ENCODE data around the gene HAUS7. TPM values are rescaled to one million over a fixed set of nuclear protein-coding genes. Genes with fewer than 3 reads are reported as not detected.

Gene HAUS7
- total RNA-seq, 4 donors from 2014 or later: 7.0 to 34.8 (median 12.4) TPM

DNA sequence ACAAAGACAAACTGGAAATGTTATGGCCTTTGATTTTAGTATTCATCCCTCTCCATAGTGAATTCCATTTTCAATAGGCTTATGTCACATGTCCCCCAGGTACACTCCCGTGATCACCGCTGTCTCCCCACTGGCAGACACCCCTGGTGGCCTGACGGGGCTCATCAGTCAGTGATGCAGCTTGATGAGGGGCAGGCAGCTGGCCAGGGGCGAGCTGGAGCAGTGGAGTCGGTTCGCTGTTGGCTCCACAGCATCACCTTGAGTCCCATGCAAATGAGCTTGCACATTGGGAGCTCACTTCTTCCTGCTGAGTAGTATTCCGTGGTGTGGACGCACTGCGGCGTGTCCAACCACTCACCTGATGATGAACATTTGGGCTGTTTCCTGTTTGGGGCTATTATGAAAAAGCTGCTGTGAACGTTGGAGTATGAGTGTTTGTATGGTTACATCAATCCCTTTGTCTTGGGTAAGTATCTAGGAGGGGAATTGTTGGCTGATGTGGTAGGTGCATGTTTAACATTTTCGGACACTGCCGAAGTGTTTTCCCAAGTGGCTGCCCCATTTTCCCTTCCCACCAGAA lies 29.7 kb downstream of the HAUS7 start:
- WGBS, 2 donors (ENCODE audit: low coverage in 1 of 2): 71 to 76% methylated on average over 6 to 13 of the region's 13 CpGs
- Histone ChIP-seq H3K4me1 (no peaks in the 10 kb centered on the region), H3K4me3 (no peak overlapping the region), H3K36me3 (no peaks in the 10 kb centered on the region), H3K9me3 (no peaks in the 10 kb centered on the region), H3K27ac (no peak overlapping the region), H3K27me3 (no peaks in the 10 kb centered on the region)
- intact Hi-C loops (cut with DNase I; ENCODE audit: low total_unique reads) (no loop called here), in situ Hi-C loops (cut with MboI; ENCODE audit: low pct_ligation_motif_present in 1 of 4, low pct_unique_long_range_greater_than_20kb in 1 of 4, low sequenced_read_pairs in 3 of 4) (no loop called here)
- no peak for DNase-seq
- TF ChIP-seq POLR2AphosphoS5 (IDR thresholded peaks at IDR 0.05) (no peak), EP300 (IDR thresholded peaks at IDR 0.05; ENCODE audit: low read depth) (no peak)

DNA sequence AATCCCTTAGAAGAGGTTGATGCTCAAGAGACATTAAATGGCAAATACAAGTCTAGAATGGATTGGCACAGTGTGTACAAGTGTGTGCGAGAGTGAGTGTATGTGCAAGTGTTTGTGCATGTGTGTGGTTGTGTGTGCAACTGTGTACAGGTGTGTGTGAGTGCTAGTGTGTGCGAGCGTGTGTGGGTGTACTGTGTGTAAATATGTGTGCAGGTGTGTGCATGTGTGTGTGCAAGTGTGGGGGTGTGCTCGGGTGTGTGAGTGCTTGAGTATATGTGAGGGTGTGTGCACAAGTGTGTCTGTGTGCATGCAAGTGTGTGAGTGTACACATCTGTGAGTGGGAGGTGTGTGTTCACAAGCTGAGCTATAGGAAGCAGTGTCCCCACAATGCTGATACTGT lies 30.4 kb downstream of the HAUS7 start:
- WGBS, 2 donors (ENCODE audit: low coverage in 1 of 2): 91% methylated on average over 4 of the region's 4 CpGs; no CpG with 5 or more reads in 1 of the 2 donors
- Histone ChIP-seq H3K9me3 (no peaks in the 10 kb centered on the region), H3K4me3 (no peak overlapping the region), H3K27ac (no peak overlapping the region), H3K36me3 (no peaks in the 10 kb centered on the region), H3K4me1 (no peaks in the 10 kb centered on the region), H3K27me3 (no peaks in the 10 kb centered on the region)
- no peak for DNase-seq
- TF ChIP-seq EP300 (IDR thresholded peaks at IDR 0.05; ENCODE audit: low read depth) (no peak), POLR2A (IDR thresholded peaks at IDR 0.05) (no peak), POLR2AphosphoS5 (IDR thresholded peaks at IDR 0.05) (no peak)
- TF ChIP-seq, protein P1, sequence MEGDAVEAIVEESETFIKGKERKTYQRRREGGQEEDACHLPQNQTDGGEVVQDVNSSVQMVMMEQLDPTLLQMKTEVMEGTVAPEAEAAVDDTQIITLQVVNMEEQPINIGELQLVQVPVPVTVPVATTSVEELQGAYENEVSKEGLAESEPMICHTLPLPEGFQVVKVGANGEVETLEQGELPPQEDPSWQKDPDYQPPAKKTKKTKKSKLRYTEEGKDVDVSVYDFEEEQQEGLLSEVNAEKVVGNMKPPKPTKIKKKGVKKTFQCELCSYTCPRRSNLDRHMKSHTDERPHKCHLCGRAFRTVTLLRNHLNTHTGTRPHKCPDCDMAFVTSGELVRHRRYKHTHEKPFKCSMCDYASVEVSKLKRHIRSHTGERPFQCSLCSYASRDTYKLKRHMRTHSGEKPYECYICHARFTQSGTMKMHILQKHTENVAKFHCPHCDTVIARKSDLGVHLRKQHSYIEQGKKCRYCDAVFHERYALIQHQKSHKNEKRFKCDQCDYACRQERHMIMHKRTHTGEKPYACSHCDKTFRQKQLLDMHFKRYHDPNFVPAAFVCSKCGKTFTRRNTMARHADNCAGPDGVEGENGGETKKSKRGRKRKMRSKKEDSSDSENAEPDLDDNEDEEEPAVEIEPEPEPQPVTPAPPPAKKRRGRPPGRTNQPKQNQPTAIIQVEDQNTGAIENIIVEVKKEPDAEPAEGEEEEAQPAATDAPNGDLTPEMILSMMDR (IDR thresholded peaks at IDR 0.05): no peak
- intact Hi-C loops (cut with DNase I; ENCODE audit: low total_unique reads): no loop called here
- in situ Hi-C loops (cut with MboI; ENCODE audit: low pct_ligation_motif_present in 1 of 4, low pct_unique_long_range_greater_than_20kb in 1 of 4, low sequenced_read_pairs in 3 of 4): no loop called here

DNA sequence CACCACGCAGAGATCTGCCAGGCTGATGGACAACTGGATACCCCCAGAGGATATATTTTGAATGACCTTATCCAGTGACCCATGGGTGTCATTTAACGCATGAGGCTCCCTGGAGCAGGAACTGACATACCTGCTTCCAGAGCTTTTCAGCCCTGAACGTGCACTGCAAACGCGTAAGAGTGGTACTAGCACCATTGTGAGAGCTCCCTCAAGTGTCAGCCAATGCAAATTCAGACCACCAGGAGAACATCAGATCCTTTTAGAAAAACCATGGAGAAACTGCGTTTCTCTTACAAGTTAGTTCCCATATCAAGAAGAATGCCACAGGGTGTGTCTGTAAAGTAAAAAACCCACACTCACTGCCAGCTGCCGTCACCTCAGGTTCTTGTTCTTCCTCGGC lies 31.8 kb downstream of the HAUS7 start:
- in situ Hi-C loops (cut with MboI; ENCODE audit: low pct_ligation_motif_present in 1 of 4, low pct_unique_long_range_greater_than_20kb in 1 of 4, low sequenced_read_pairs in 3 of 4) (no loop called here), intact Hi-C loops (cut with DNase I; ENCODE audit: low total_unique reads) (no loop called here)
- Histone ChIP-seq H3K4me3 (no peak overlapping the region), H3K36me3 (no peaks in the 10 kb centered on the region), H3K4me1 (no peaks in the 10 kb centered on the region), H3K27ac (no peak overlapping the region), H3K9me3 (no peaks in the 10 kb centered on the region), H3K27me3 (no peaks in the 10 kb centered on the region)
- WGBS, 2 donors (ENCODE audit: low coverage in 1 of 2): 58% methylated on average over 8 of the region's 8 CpGs; no CpG with 5 or more reads in 1 of the 2 donors
- TF ChIP-seq, protein P1 (IDR thresholded peaks at IDR 0.05): no peak
- no peak for DNase-seq

DNA sequence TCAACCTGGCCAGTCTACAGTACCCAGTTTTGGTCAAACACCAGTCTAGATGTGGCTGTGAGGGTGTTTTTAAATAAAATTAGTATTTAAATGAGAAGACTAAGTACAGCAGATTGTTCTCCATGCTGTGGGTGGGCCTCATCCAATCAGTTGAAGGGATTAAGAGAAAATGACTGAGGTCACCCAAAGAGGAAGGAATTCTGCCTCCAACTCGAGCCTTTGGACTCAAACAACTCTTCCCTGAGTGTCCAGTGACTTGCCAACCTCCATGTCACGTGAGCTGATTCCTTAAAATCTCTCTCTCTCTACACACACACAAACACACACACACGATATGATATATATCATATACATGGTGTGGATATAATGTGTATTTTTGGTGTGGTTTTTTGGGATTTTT lies 34.5 kb downstream of the HAUS7 start:
- no peaks in the 10 kb centered on the region for H3K36me3 ChIP-seq
- no peaks in the 10 kb centered on the region for H3K4me1 ChIP-seq
- no peak overlapping the region for H3K4me3 ChIP-seq
- intact Hi-C loops (cut with DNase I; ENCODE audit: low total_unique reads) (no loop called here), in situ Hi-C loops (cut with MboI; ENCODE audit: low pct_ligation_motif_present in 1 of 4, low pct_unique_long_range_greater_than_20kb in 1 of 4, low sequenced_read_pairs in 3 of 4) (no loop called here)
- WGBS, 2 donors (ENCODE audit: low coverage in 1 of 2): 39% methylated on average over 3 of the region's 3 CpGs; no CpG with 5 or more reads in 1 of the 2 donors
- no peak overlapping the region for H3K27ac ChIP-seq
- H3K27me3 ChIP-seq: no peaks in the 10 kb centered on the region
- no peaks in the 10 kb centered on the region for H3K9me3 ChIP-seq
- no peak for DNase-seq
- TF ChIP-seq POLR2AphosphoS5 (IDR thresholded peaks at IDR 0.05) (no peak), EP300 (IDR thresholded peaks at IDR 0.05; ENCODE audit: low read depth) (no peak)
- TF ChIP-seq, protein P1 (IDR thresholded peaks at IDR 0.05): no peak

DNA sequence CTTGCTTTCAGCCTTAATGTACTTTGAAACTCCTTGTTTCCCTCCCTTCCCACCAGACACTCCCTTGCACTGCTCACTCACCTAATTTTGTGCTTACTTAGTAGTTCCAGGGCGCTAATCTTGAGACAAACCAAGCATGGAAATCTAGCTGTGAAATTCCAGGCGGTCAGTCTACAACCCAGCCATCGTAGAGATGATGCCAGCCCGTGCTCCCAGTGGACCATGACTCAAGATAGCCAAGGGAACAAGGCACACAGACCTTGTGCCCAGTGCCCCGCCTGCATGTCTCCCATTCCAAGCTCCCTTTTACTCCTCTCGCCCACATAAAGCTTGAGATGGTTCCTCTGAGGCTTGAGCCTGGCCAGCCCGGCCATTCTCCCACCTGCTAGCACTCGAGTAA lies 35.6 kb downstream of the HAUS7 start:
- H3K4me1 ChIP-seq: no peaks in the 10 kb centered on the region
- intact Hi-C loops (cut with DNase I; ENCODE audit: low total_unique reads) (no loop called here), in situ Hi-C loops (cut with MboI; ENCODE audit: low pct_ligation_motif_present in 1 of 4, low pct_unique_long_range_greater_than_20kb in 1 of 4, low sequenced_read_pairs in 3 of 4) (no loop called here)
- no peak overlapping the region for H3K4me3 ChIP-seq
- no peaks in the 10 kb centered on the region for H3K36me3 ChIP-seq
- no peak overlapping the region for H3K27ac ChIP-seq
- TF ChIP-seq, protein P1 (IDR thresholded peaks at IDR 0.05): no peak
- TF ChIP-seq EP300 (IDR thresholded peaks at IDR 0.05; ENCODE audit: low read depth) (no peak), POLR2A (IDR thresholded peaks at IDR 0.05) (no peak), POLR2AphosphoS5 (IDR thresholded peaks at IDR 0.05) (no peak)
- no peaks in the 10 kb centered on the region for H3K27me3 ChIP-seq
- WGBS, 2 donors (ENCODE audit: low coverage in 1 of 2): 78% methylated on average over 8 of the region's 8 CpGs; no CpG with 5 or more reads in 1 of the 2 donors
- H3K9me3 ChIP-seq: no peaks in the 10 kb centered on the region
- DNase-seq: no peak

All from transverse colon (tissue), 4 donors.